Natural killer cell (primary cell): ENCODE data around the gene NATD1. TPM values are rescaled to one million over a fixed set of nuclear protein-coding genes. Genes with fewer than 3 reads are reported as not detected.
A peak's percentile ranks its signal among the peaks of the same experiment; 100 is the strongest.

Source experiments
- ATAC-seq, 3 donors: fragments of 150-1000 bp in 2 of 3; fragments of 200-7000 bp in 1 of 3; cut with Tn5 transposase; 1 replicate in 1 of 3; 2 replicates in 2 of 3; pipeline ENCODE4 v1.10.0; 2021; ENCODE audit warnings: mild to moderate bottlenecking in 2 of 3, moderate library complexity in 2 of 3
- DNase-seq, 2 donors: peaks; one replicate each; pipeline versions ENCODE4 v3.0.0 to v3.0.0-alpha.2; 2013 to 2021; ENCODE audit warnings: mixed read lengths in 1 of 2
- H3K27ac ChIP-seq: one replicate; pipeline ENCODE4 v1.5.1; 2013; ENCODE audit warnings: mild to moderate bottlenecking, low read length
- H3K27me3 ChIP-seq: one replicate; pipeline ENCODE4 v1.6.1; 2013; ENCODE audit warnings: low read length; ENCODE audit not compliant: control insufficient read depth, insufficient read depth
- H3K36me3 ChIP-seq: one replicate; pipeline ENCODE4 v1.6.1; 2013; ENCODE audit warnings: low read length; ENCODE audit not compliant: control insufficient read depth, insufficient read depth
- H3K4me1 ChIP-seq: one replicate; pipeline ENCODE4 v1.6.1; 2013; ENCODE audit warnings: low read length; ENCODE audit not compliant: control insufficient read depth, insufficient read depth
- H3K4me3 ChIP-seq: one replicate; pipeline ENCODE4 v1.5.1; 2013; ENCODE audit warnings: low read length
- H3K9me3 ChIP-seq: one replicate; pipeline ENCODE4 v1.6.1; 2013; ENCODE audit warnings: low read length; ENCODE audit not compliant: control insufficient read depth, insufficient read depth
- H3K27ac Mint-ChIP-seq, 2 donors: one replicate each; pipeline ENCODE4 v1.8.0; 2022; ENCODE audit warnings: mild to moderate bottlenecking in 2 of 2, mixed read lengths in 2 of 2, moderate library complexity in 1 of 2
- H3K27me3 Mint-ChIP-seq, 2 donors: one replicate each; pipeline ENCODE4 v1.8.0; 2022; ENCODE audit warnings: low read depth in 2 of 2, mixed read lengths in 2 of 2
- H3K36me3 Mint-ChIP-seq: one replicate; pipeline ENCODE4 v1.8.0; 2022; ENCODE audit warnings: mixed read lengths
- H3K4me1 Mint-ChIP-seq, 2 donors: one replicate each; pipeline ENCODE4 v1.8.0; 2022; ENCODE audit warnings: mixed read lengths in 2 of 2
- H3K4me3 Mint-ChIP-seq: one replicate; pipeline ENCODE4 v1.8.0; 2022; ENCODE audit warnings: mild to moderate bottlenecking, moderate library complexity, mixed read lengths
- H3K9me3 Mint-ChIP-seq, 2 donors: one replicate each; pipeline ENCODE4 v1.8.0; 2022; ENCODE audit warnings: mixed read lengths in 2 of 2
- CTCF ChIP-seq: fragments of 200-600 bp; IDR thresholded peaks from one replicate; pipeline ENCODE4 v1.8.0; 2022; ENCODE audit warnings: antibody characterized with exemption
- WGBS: methylation state at CpG from one replicate; pipeline ENCODE4 v1.1.7; 2013; ENCODE audit warnings: missing lambda C conversion rate; ENCODE audit not compliant: insufficient coverage; 5-methylcytosine and 5-hydroxymethylcytosine counted together
- intact Hi-C: fragments of 100-400 bp; cut with micrococcal nuclease; formaldehyde crosslinking; loops from one replicate; pipeline ENCODE4 v1.14.2; 2022
- total RNA-seq, 4 donors: library from RNA; stranded (reverse); fragments of 120-200 nt in 1 of 4; gene quantifications; one replicate each; pipeline versions ENCODE4 v1.2.3 to v1.2.4, GENCODE V29; 2013 to 2022

The NATD1 gene
- total RNA-seq, 3 donors from 2014 or later (not counting 1 experiment from before 2014, with no cell fraction given): 10.9 to 16.3 (median 14.1) TPM

- peak overlapping the region; percentile 73 to 99 for H3K27ac Mint-ChIP-seq
- ATAC-seq: no peak
These were observed 29.6 kb upstream of the NATD1 start for GRCh38 chr17:21282850-21283249.

GRCh38 chr17:21282231-21282630, 29.0 kb upstream of the NATD1 start:
- Mint-ChIP-seq H3K27ac (peak overlapping the region; percentile 73 to 99), H3K4me1 (peaks cover 31 to 62% of the 10 kb centered on the region in 2 donors), H3K4me3 (peak overlapping the region; percentile 72), H3K9me3 (no peaks in the 10 kb centered on the region), H3K27me3 (no peaks in the 10 kb centered on the region), H3K36me3 (no peaks in the 10 kb centered on the region)
- WGBS: 94% methylated on average over 5 of the region's 5 CpGs
- Histone ChIP-seq H3K4me3 (no peak overlapping the region), H3K27ac (no peak overlapping the region), H3K27me3 (no peaks in the 10 kb centered on the region), H3K9me3 (no peaks in the 10 kb centered on the region), H3K36me3 (no peaks in the 10 kb centered on the region), H3K4me1 (peaks cover 55% of the 10 kb centered on the region)
- TF ChIP-seq CTCF: no peak
- intact Hi-C loops: no loop called here
- DNase-seq: no peak
- ATAC-seq: no peak

More at GRCh38 chr17:21282850-21283249, 29.6 kb upstream of the NATD1 start:
- intact Hi-C loops: no loop called here
- H3K36me3 Mint-ChIP-seq: no peaks in the 10 kb centered on the region
- H3K9me3 ChIP-seq: no peaks in the 10 kb centered on the region
- H3K36me3 ChIP-seq: no peaks in the 10 kb centered on the region
- peaks cover 37 to 69% of the 10 kb centered on the region in 2 donors for H3K4me1 Mint-ChIP-seq
- no peaks in the 10 kb centered on the region for H3K27me3 Mint-ChIP-seq
- WGBS: 96% methylated on average over 5 of the region's 5 CpGs
- DNase-seq: peak in 1 of 2 donors; percentile 8
- peak overlapping the region; percentile 72 for H3K4me3 Mint-ChIP-seq
- H3K27me3 ChIP-seq: no peaks in the 10 kb centered on the region
- peaks cover 62% of the 10 kb centered on the region for H3K4me1 ChIP-seq
- TF ChIP-seq CTCF: no peak
- H3K27ac ChIP-seq: no peak overlapping the region
- H3K4me3 ChIP-seq: no peak overlapping the region
- H3K9me3 Mint-ChIP-seq: no peaks in the 10 kb centered on the region

GRCh38 chr17:21280081-21280518, 26.9 kb upstream of the NATD1 start:
- peaks cover 48% of the 10 kb centered on the region for H3K4me1 ChIP-seq
- H3K4me3 ChIP-seq: no peak overlapping the region
- peak overlapping the region; percentile 21 for H3K4me3 Mint-ChIP-seq
- no peaks in the 10 kb centered on the region for H3K9me3 ChIP-seq
- H3K4me1 Mint-ChIP-seq: peaks cover 20 to 57% of the 10 kb centered on the region in 2 donors
- H3K9me3 Mint-ChIP-seq: no peaks in the 10 kb centered on the region
- DNase-seq (peak; percentile 90 to 92), ATAC-seq (peak; percentile 41 to 65 (median 42))
- 17% methylated on average over 8 of the region's 10 CpGs for WGBS
- peak; percentile 96 for TF ChIP-seq CTCF
- H3K36me3 ChIP-seq: no peaks in the 10 kb centered on the region
- H3K36me3 Mint-ChIP-seq: no peaks in the 10 kb centered on the region
- intact Hi-C loops: loop anchor here (2.0 kb wide), 2 partner anchors 27 to 233 kb away; partner anchors contain the start of gene NATD1
- H3K27ac ChIP-seq: no peak overlapping the region
- H3K27me3 ChIP-seq: no peaks in the 10 kb centered on the region
- peak overlapping the region; percentile 58 to 71 for H3K27ac Mint-ChIP-seq
- H3K27me3 Mint-ChIP-seq: no peaks in the 10 kb centered on the region

- Mint-ChIP-seq H3K27ac (peak overlapping the region; percentile 58 to 71), H3K9me3 (no peaks in the 10 kb centered on the region), H3K27me3 (no peaks in the 10 kb centered on the region), H3K4me1 (peaks cover 24 to 61% of the 10 kb centered on the region in 2 donors), H3K4me3 (no peak overlapping the region), H3K36me3 (no peaks in the 10 kb centered on the region)
- no peaks in the 10 kb centered on the region for H3K27me3 ChIP-seq
- no peak overlapping the region for H3K27ac ChIP-seq
- 82% methylated on average over 6 of the region's 6 CpGs for WGBS
- H3K36me3 ChIP-seq: no peaks in the 10 kb centered on the region
- peaks cover 48% of the 10 kb centered on the region for H3K4me1 ChIP-seq
- TF ChIP-seq CTCF: no peak
- no peak overlapping the region for H3K4me3 ChIP-seq
- no peaks in the 10 kb centered on the region for H3K9me3 ChIP-seq
- intact Hi-C loops: no loop called here
- DNase-seq: no peak
- no peak for ATAC-seq
These were observed 26.4 kb upstream of the NATD1 start for GRCh38 chr17:21279582-21279981.
